ENCODE measurements around the gene LHB.
"Not testable (repeated sequence)": the region's sequence is repeated elsewhere in the genome, so short reads cannot be mapped to it uniquely, and the experiment has no call there.

LHB gene

GRCh38 chr19:49042177-49042576 lies 25.3 kb upstream of the LHB start:
- TF ChIP-seq GATA3 (IDR thresholded peaks at IDR 0.05; ENCODE audit: low read depth, low read length) (no peak), GATA2 (IDR thresholded peaks at IDR 0.05; ENCODE audit: low read depth, low read length) (no peak)

- TF ChIP-seq GATA3, GATA2 (IDR thresholded peaks at IDR 0.05; ENCODE audit: low read depth, low read length): not testable (repeated sequence)
Measured at GRCh38 chr19:49036815-49037214, 19.9 kb upstream of the LHB start, which contains the start of gene CGB1. Gene CGB1 (minus strand): TSS chr19:49036895. CDS start chr19:49036711, 184 bp downstream.

GRCh38 chr19:49031642-49032301 lies 14.9 kb upstream of the LHB start, which contains the start of gene CGB2:
Gene CGB2 (plus strand): TSS chr19:49031890. CDS start chr19:49032096, 206 bp downstream.
- not testable (repeated sequence) for TF ChIP-seq GATA2, GATA3 (IDR thresholded peaks at IDR 0.05; ENCODE audit: low read depth, low read length)

- not testable (repeated sequence) for TF ChIP-seq GATA2, GATA3 (IDR thresholded peaks at IDR 0.05; ENCODE audit: low read depth, low read length)
Measured at GRCh38 chr19:49024233-49024632, 7.3 kb upstream of the LHB start, which contains the start of gene CGB3. Gene CGB3 (minus strand): TSS chr19:49024333. CDS start chr19:49023971, 362 bp downstream.

GRCh38 chr19:49022116-49022515 lies 5.2 kb upstream of the LHB start:
- TF ChIP-seq GATA2 (IDR thresholded peaks at IDR 0.05; ENCODE audit: low read depth, low read length) (no peak), GATA3 (IDR thresholded peaks at IDR 0.05; ENCODE audit: low read depth, low read length) (no peak)

- no peak for TF ChIP-seq GATA3 (IDR thresholded peaks at IDR 0.05; ENCODE audit: low read depth, low read length)
- TF ChIP-seq GATA2 (IDR thresholded peaks at IDR 0.05; ENCODE audit: low read depth, low read length) = no peak
Measured at GRCh38 chr19:49020931-49021895, 4.3 kb upstream of the LHB start.

- TF ChIP-seq GATA3 (IDR thresholded peaks at IDR 0.05; ENCODE audit: low read depth, low read length) = no peak
- no peak for TF ChIP-seq GATA2 (IDR thresholded peaks at IDR 0.05; ENCODE audit: low read depth, low read length)
Measured at GRCh38 chr19:49020342-49020741, 3.5 kb upstream of the LHB start.

- no peak for TF ChIP-seq GATA3 (IDR thresholded peaks at IDR 0.05; ENCODE audit: low read depth, low read length)
- no peak for TF ChIP-seq GATA2 (IDR thresholded peaks at IDR 0.05; ENCODE audit: low read depth, low read length)
Measured at GRCh38 chr19:49019242-49019932, 2.5 kb upstream of the LHB start.

GRCh38 chr19:49017666-49018351 lies 918 bp upstream of the LHB start:
- TF ChIP-seq GATA2 (IDR thresholded peaks at IDR 0.05; ENCODE audit: low read depth, low read length) = no peak
- TF ChIP-seq GATA3 (IDR thresholded peaks at IDR 0.05; ENCODE audit: low read depth, low read length) = no peak

GRCh38 chr19:49016067-49016839 lies 638 bp downstream of the LHB start:
- TF ChIP-seq GATA2 (IDR thresholded peaks at IDR 0.05; ENCODE audit: low read depth, low read length) = no peak
- TF ChIP-seq GATA3 (IDR thresholded peaks at IDR 0.05; ENCODE audit: low read depth, low read length) = no peak

- TF ChIP-seq GATA2 (IDR thresholded peaks at IDR 0.05; ENCODE audit: low read depth, low read length) = no peak
- TF ChIP-seq GATA3 (IDR thresholded peaks at IDR 0.05; ENCODE audit: low read depth, low read length) = no peak
Measured at GRCh38 chr19:49014870-49015255, 2.0 kb downstream of the LHB start.

GRCh38 chr19:49014123-49014869 lies 2.6 kb downstream of the LHB start:
- TF ChIP-seq GATA2 (IDR thresholded peaks at IDR 0.05; ENCODE audit: low read depth, low read length) = no peak
- no peak for TF ChIP-seq GATA3 (IDR thresholded peaks at IDR 0.05; ENCODE audit: low read depth, low read length)
